Mesenchymal stem cell (in vitro differentiated cells and primary cell): ENCODE measurements around the gene ARRB1.
A peak's percentile ranks its signal among the peaks of the same experiment; 100 is the strongest.

Experiments
- DNase-seq: peaks from one replicate; pipeline ENCODE4 v3.0.0-alpha.2; 2013
- H2AFZ ChIP-seq: one replicate; pipeline ENCODE4 v1.6.1; 2013; ENCODE audit warnings: low read depth, mild to moderate bottlenecking, control low read depth, inconsistent platforms, low read length, moderate library complexity
- H2AK5ac ChIP-seq: 2 replicates; pipeline ENCODE4 v1.6.1; 2013; ENCODE audit warnings: low read length, moderate library complexity, mild to moderate bottlenecking, inconsistent platforms; ENCODE audit not compliant: severe bottlenecking
- H2BK120ac ChIP-seq: one replicate; pipeline ENCODE4 v1.6.1; 2013; ENCODE audit warnings: low read depth, mild to moderate bottlenecking, inconsistent platforms, low read length, moderate library complexity
- H2BK12ac ChIP-seq, 2 experiments: one replicate each; pipeline ENCODE4 v1.6.1; 2013; ENCODE audit warnings: inconsistent platforms in 2 of 2, low read length in 2 of 2, mild to moderate bottlenecking in 2 of 2, moderate library complexity in 2 of 2, control low read depth in 1 of 2
- H2BK15ac ChIP-seq: one replicate; pipeline ENCODE4 v1.6.1; 2013; ENCODE audit warnings: mild to moderate bottlenecking, low read depth, inconsistent platforms; ENCODE audit not compliant: poor library complexity, severe bottlenecking
- H2BK5ac ChIP-seq: 2 replicates; pipeline ENCODE4 v1.6.1; 2013; ENCODE audit warnings: low read depth, mild to moderate bottlenecking, low read length, control low read depth, inconsistent platforms; ENCODE audit not compliant: poor library complexity, severe bottlenecking
- H3K14ac ChIP-seq, 2 experiments: one replicate each; pipeline ENCODE4 v1.6.1; 2013; ENCODE audit warnings: inconsistent platforms in 2 of 2, low read length in 2 of 2, control low read depth in 1 of 2, mild to moderate bottlenecking in 1 of 2, moderate library complexity in 1 of 2
- H3K18ac ChIP-seq, 2 experiments: one replicate each; pipeline ENCODE4 v1.6.1; 2013; ENCODE audit warnings: inconsistent platforms in 2 of 2, low read length in 2 of 2, control low read depth in 1 of 2, low read depth in 1 of 2, mild to moderate bottlenecking in 1 of 2
- H3K23ac ChIP-seq, 2 experiments: one replicate each; pipeline ENCODE4 v1.6.1; 2013; ENCODE audit warnings: inconsistent platforms in 2 of 2, low read length in 2 of 2, mild to moderate bottlenecking in 2 of 2, moderate library complexity in 2 of 2, control low read depth in 1 of 2
- H3K27ac ChIP-seq: 2 replicates; pipeline ENCODE4 v1.5.1; 2013; ENCODE audit warnings: mild to moderate bottlenecking, moderate library complexity, low read length, control low read depth, inconsistent platforms; ENCODE audit not compliant: poor library complexity, severe bottlenecking
- H3K27me3 ChIP-seq, 2 experiments: 2 replicates each; pipeline versions ENCODE4 v1.6.1 to v1.7.0; 2013; ENCODE audit warnings: low read length in 2 of 2, mild to moderate bottlenecking in 2 of 2, moderate library complexity in 2 of 2, control low read depth in 1 of 2, inconsistent platforms in 1 of 2; ENCODE audit not compliant: control insufficient read depth in 1 of 2, insufficient read depth in 1 of 2
- H3K36me3 ChIP-seq, 2 experiments: 2 replicates each; pipeline versions ENCODE4 v1.6.1 to v1.7.0; 2013; ENCODE audit warnings: low read length in 2 of 2, control low read depth in 1 of 2, inconsistent platforms in 1 of 2, low read depth in 1 of 2, mild to moderate bottlenecking in 1 of 2; ENCODE audit not compliant: insufficient read depth in 2 of 2, control insufficient read depth in 1 of 2
- H3K4ac ChIP-seq, 2 experiments: one replicate each; pipeline ENCODE4 v1.6.1; 2013; ENCODE audit warnings: inconsistent platforms in 2 of 2, low read length in 2 of 2, mild to moderate bottlenecking in 2 of 2, moderate library complexity in 2 of 2, control low read depth in 1 of 2, low read depth in 1 of 2
- H3K4me1 ChIP-seq: 2 replicates; pipeline ENCODE4 v1.6.1; 2013; ENCODE audit warnings: low read depth, low read length, control low read depth; ENCODE audit not compliant: control insufficient read depth, insufficient read depth
- H3K4me2 ChIP-seq: 2 replicates; pipeline ENCODE4 v1.6.1; 2013; ENCODE audit warnings: low read length, mild to moderate bottlenecking, inconsistent platforms; ENCODE audit not compliant: poor library complexity, severe bottlenecking
- H3K4me3 ChIP-seq, 2 experiments: 2 replicates each; pipeline versions ENCODE4 v1.5.1 to v1.7.0; 2013; ENCODE audit warnings: low read length in 2 of 2, mild to moderate bottlenecking in 2 of 2, control low read depth in 1 of 2, low read depth in 1 of 2; ENCODE audit not compliant: insufficient read depth in 1 of 2
- H3K79me1 ChIP-seq: replicated peaks from 2 replicates; pipeline ENCODE4 v1.6.1; 2013; ENCODE audit warnings: mild to moderate bottlenecking, control low read depth, low read length, inconsistent platforms; ENCODE audit not compliant: poor library complexity, severe bottlenecking
- H3K9ac ChIP-seq: 2 replicates; pipeline ENCODE4 v1.7.0; 2013; ENCODE audit warnings: mild to moderate bottlenecking, low read length, moderate library complexity
- H3K9me3 ChIP-seq: 2 replicates; pipeline ENCODE4 v1.7.0; 2013; ENCODE audit warnings: mild to moderate bottlenecking, low read length; ENCODE audit not compliant: control insufficient read depth
- H4K8ac ChIP-seq: one replicate; pipeline ENCODE4 v1.6.1; 2013; ENCODE audit warnings: inconsistent platforms, mild to moderate bottlenecking, low read length, moderate library complexity
- H4K91ac ChIP-seq: one replicate; pipeline ENCODE4 v1.6.1; 2013; ENCODE audit warnings: mild to moderate bottlenecking, low read length, inconsistent platforms
- WGBS: methylation state at CpG from one replicate; pipeline ENCODE4 v1.1.7; 2013; ENCODE audit warnings: mixed read lengths; 5-methylcytosine and 5-hydroxymethylcytosine counted together

The ARRB1 gene

DNA sequence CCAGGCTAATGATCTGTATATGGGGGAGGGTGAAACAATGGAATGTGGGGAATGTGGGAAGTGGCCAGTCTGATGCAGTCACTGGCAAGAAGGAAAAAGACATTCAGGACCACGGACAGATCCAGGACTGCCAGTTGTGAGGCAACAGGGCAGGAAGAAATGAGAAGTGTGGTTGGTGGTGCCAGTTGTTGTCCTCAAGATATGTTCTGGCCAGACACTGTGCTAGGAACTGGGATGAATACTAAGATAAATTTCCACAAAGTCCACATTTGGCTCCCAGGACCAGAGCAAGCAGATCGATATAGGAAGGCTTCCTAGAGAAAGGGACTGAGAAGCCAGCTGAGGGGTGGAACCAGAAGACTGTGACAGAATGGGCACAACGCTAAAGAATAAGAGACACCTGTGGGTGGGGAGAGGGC, 117.7 kb downstream of the ARRB1 start:
- no peak overlapping the region for H2BK12ac ChIP-seq
- DNase-seq, result peak; percentile 68
- H2BK15ac ChIP-seq, result no peak overlapping the region
- WGBS, result 67% methylated on average over 3 of the region's 3 CpGs
- H2BK120ac ChIP-seq, result no peak overlapping the region
- H3K79me1 ChIP-seq, result no peaks in the 10 kb centered on the region
- no peak overlapping the region for H3K18ac ChIP-seq
- H2AFZ ChIP-seq, result no peak overlapping the region
- H3K4me3 ChIP-seq, result no peak overlapping the region
- H4K91ac ChIP-seq, result no peak overlapping the region
- no peak overlapping the region for H2AK5ac ChIP-seq
- no peak overlapping the region for H3K9ac ChIP-seq
- H3K4me1 ChIP-seq, result no peaks in the 10 kb centered on the region
- no peak overlapping the region for H3K4me2 ChIP-seq
- no peak overlapping the region for H3K23ac ChIP-seq
- no peak overlapping the region for H3K14ac ChIP-seq
- H3K36me3 ChIP-seq, result no peaks in the 10 kb centered on the region
- no peak overlapping the region for H2BK5ac ChIP-seq
- no peak overlapping the region for H4K8ac ChIP-seq
- peaks cover 51 to 62% of the 10 kb centered on the region in 2 experiments for H3K27me3 ChIP-seq
- no peak overlapping the region for H3K27ac ChIP-seq
- no peak overlapping the region for H3K4ac ChIP-seq
- no peaks in the 10 kb centered on the region for H3K9me3 ChIP-seq

DNA sequence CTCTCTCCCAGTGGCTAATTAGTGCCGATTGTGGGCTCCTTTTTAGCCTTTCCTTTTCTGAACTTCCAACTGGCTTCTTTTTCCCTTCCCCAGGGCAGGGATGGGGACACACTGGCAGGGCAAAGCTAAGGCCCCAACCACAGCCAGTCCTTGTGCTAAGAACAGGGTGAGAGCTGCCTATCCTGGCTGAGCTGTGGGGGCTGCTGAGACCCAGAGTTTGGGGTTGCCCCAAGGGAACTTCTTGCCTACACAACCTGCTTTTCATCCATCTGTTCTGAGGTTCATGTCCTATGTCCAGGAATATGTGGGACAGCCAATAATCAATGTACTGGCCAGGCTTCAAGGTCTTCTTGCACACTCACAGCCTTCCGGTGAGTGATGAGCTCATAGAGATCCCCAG, 120.8 kb downstream of the ARRB1 start:
- H4K8ac ChIP-seq, result no peak overlapping the region
- H2AK5ac ChIP-seq, result no peak overlapping the region
- H3K79me1 ChIP-seq, result no peaks in the 10 kb centered on the region
- no peak overlapping the region for H3K9ac ChIP-seq
- no peak overlapping the region for H3K4me2 ChIP-seq
- no peak for DNase-seq
- no peaks in the 10 kb centered on the region for H3K36me3 ChIP-seq
- no peak overlapping the region for H2AFZ ChIP-seq
- no peaks in the 10 kb centered on the region for H3K9me3 ChIP-seq
- H3K14ac ChIP-seq, result no peak overlapping the region
- no peak overlapping the region for H2BK15ac ChIP-seq
- H3K23ac ChIP-seq, result no peak overlapping the region
- peaks cover 30 to 46% of the 10 kb centered on the region in 2 experiments for H3K27me3 ChIP-seq
- H2BK12ac ChIP-seq, result no peak overlapping the region
- H3K27ac ChIP-seq, result no peak overlapping the region
- no peak overlapping the region for H2BK120ac ChIP-seq
- WGBS, result 85% methylated on average over 2 of the region's 2 CpGs
- H3K4me3 ChIP-seq, result no peak overlapping the region
- H3K4ac ChIP-seq, result no peak overlapping the region
- peaks cover 2% of the 10 kb centered on the region for H3K4me1 ChIP-seq
- no peak overlapping the region for H3K18ac ChIP-seq
- no peak overlapping the region for H4K91ac ChIP-seq
- H2BK5ac ChIP-seq, result no peak overlapping the region

DNA sequence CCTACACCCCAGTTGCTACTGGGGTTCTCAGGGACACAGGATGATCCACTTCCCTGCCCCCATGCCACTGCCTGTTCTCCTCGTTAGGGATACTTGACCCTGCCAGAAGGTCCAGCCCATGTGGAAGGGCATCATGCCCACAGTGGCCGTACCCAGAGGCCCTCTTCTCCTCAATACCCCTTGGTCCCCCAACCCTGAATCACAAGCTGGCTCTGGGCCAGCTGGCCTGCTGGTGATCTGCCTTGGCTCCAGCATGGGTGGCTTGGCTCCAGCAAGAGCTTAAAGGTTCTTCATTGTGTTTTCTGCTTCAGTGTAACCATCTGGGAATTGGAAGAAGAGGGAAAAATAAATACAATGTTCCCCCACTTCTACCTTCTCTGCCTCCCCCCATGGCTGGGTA, 122.0 kb downstream of the ARRB1 start:
- Histone ChIP-seq H2AK5ac (no peak overlapping the region), H3K14ac (no peak overlapping the region), H3K4ac (no peak overlapping the region), H2BK15ac (no peak overlapping the region), H3K23ac (no peak overlapping the region), H4K8ac (no peak overlapping the region), H2AFZ (no peak overlapping the region), H3K4me3 (no peak overlapping the region), H4K91ac (no peak overlapping the region), H3K9ac (no peak overlapping the region), H3K27me3 (peaks cover 22 to 46% of the 10 kb centered on the region in 2 experiments), H3K36me3 (no peaks in the 10 kb centered on the region), H3K9me3 (no peaks in the 10 kb centered on the region), H2BK5ac (no peak overlapping the region), H3K27ac (no peak overlapping the region), H3K4me1 (peaks cover 3% of the 10 kb centered on the region), H2BK120ac (no peak overlapping the region), H3K18ac (no peak overlapping the region), H3K4me2 (no peak overlapping the region), H3K79me1 (no peaks in the 10 kb centered on the region), H2BK12ac (no peak overlapping the region)
- no peak for DNase-seq
- WGBS, result 64% methylated on average over 2 of the region's 2 CpGs

DNA sequence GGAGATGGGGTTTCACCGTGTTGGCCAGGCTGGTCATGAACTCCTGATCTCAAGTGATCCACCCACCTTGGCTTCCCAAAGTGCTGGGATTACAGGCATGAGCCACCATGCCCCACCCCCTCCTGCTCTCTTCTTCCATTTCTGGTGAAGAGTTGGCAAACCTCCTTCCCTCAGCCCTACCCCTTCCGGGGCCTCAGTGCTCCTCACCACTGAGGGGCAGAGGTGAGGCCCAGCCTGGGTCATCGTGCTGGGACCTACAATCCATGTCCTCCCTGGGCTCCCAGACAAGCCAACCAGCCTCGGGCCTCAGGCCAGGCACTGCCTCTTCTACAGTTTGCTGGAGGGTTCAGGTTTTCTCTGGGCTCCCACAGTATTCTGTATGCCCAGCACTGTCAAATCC, 125.7 kb downstream of the ARRB1 start:
- no peak overlapping the region for H3K27ac ChIP-seq
- no peak overlapping the region for H2BK12ac ChIP-seq
- no peak overlapping the region for H3K4me2 ChIP-seq
- 71% methylated on average over 4 of the region's 4 CpGs for WGBS
- no peak overlapping the region for H2BK5ac ChIP-seq
- H3K4me1 ChIP-seq, result peaks cover 3% of the 10 kb centered on the region
- peaks cover 19 to 39% of the 10 kb centered on the region in 2 experiments for H3K27me3 ChIP-seq
- no peaks in the 10 kb centered on the region for H3K79me1 ChIP-seq
- H2AK5ac ChIP-seq, result no peak overlapping the region
- H2BK15ac ChIP-seq, result no peak overlapping the region
- H4K8ac ChIP-seq, result no peak overlapping the region
- no peak overlapping the region for H3K18ac ChIP-seq
- H3K14ac ChIP-seq, result no peak overlapping the region
- no peak overlapping the region for H3K4me3 ChIP-seq
- no peak overlapping the region for H3K4ac ChIP-seq
- no peaks in the 10 kb centered on the region for H3K36me3 ChIP-seq
- H3K9ac ChIP-seq, result no peak overlapping the region
- no peak overlapping the region for H4K91ac ChIP-seq
- no peak overlapping the region for H2BK120ac ChIP-seq
- no peak for DNase-seq
- no peak overlapping the region for H2AFZ ChIP-seq
- no peak overlapping the region for H3K23ac ChIP-seq
- no peaks in the 10 kb centered on the region for H3K9me3 ChIP-seq
